Measurements from ENCODE around the gene SFSWAP.

DNA sequence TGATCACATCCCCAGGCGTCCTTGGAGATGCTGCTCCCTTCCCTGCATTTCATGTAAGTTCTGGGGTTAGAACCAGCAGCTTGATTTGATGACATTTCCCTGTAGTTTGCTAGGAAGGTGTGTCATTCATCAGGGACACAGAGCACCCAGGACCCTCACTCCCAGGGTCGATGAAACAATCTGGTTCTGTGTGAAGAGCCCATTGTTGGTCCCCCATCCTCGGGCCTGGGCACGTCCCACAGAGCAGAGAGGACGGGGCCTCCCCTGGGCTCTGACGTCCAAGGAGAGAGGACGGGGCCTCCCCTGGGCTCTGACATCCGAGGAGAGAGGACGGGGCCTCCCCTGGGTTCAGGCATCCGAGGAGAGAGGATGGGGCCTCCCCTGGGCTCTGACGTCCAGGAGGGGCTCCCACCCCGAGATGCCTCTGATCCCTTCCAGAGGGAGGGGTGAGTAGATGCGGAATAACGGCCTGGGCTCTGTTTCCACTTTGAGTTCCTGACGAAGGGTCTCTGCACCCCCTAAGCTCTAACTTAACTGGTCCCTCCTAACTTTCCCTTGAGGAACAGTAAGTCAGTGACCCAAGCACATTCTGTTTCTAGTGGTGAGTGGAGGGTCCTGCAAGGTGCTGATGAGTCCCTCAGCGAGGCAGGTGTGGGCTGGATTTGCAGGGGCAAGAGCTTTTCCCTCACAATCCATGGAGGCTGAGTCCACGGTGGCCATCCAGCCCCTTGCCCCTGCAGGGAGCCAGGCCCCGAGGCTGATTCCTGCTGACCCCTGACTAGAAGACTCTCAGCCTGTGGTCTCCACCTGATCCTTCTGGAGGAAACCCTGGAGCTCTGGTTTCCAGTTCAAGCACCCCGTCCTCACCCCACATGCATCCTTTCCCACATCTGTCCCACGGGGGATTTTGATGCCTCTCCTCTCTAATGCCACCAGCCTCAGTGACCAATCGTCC is 35.5 kb upstream of the SFSWAP start:
- TF ChIP-seq, protein P1, sequence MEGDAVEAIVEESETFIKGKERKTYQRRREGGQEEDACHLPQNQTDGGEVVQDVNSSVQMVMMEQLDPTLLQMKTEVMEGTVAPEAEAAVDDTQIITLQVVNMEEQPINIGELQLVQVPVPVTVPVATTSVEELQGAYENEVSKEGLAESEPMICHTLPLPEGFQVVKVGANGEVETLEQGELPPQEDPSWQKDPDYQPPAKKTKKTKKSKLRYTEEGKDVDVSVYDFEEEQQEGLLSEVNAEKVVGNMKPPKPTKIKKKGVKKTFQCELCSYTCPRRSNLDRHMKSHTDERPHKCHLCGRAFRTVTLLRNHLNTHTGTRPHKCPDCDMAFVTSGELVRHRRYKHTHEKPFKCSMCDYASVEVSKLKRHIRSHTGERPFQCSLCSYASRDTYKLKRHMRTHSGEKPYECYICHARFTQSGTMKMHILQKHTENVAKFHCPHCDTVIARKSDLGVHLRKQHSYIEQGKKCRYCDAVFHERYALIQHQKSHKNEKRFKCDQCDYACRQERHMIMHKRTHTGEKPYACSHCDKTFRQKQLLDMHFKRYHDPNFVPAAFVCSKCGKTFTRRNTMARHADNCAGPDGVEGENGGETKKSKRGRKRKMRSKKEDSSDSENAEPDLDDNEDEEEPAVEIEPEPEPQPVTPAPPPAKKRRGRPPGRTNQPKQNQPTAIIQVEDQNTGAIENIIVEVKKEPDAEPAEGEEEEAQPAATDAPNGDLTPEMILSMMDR (IDR thresholded peaks at IDR 0.05 in 8 of 11, conservative IDR thresholded peaks at IDR 0.05 in 3 of 11): no peak
- no peak for TF ChIP-seq POLR2AphosphoS5 (IDR thresholded peaks at IDR 0.05)
- TF ChIP-seq POLR2A (IDR thresholded peaks at IDR 0.05): no peak

All from spleen (tissue), 7 donors.